HepG2 (cell line): Measurements from ENCODE around the gene SPATA32. TPM values are rescaled to one million over a fixed set of nuclear protein-coding genes. Genes with fewer than 3 reads are reported as not detected.
A peak's percentile ranks its signal among the peaks of the same experiment; 100 is the strongest.

ENCODE experiments used
- ATAC-seq: fragments of 200-7000 bp; cut with Tn5 transposase; 3 replicates; pipeline ENCODE4 v1.9.1; 2020; ENCODE audit warnings: mild to moderate bottlenecking, moderate library complexity
- BruUV-seq: library from RNA; stranded (reverse); fragments of 400-500 nt; replicated peaks from 2 replicates; lab custom pipeline; 2021; lab: Mats Ljungman, UMichigan
- CTCF ChIA-PET: fragments of 300-600 bp; formaldehyde crosslinking; extraction: SDS; loops from one replicate; lab custom pipeline; 2021; ENCODE audit warnings: low total read pairs, inconsistent platforms, low intra/inter-chr PET ratio; lab: Yijun Ruan, JAX
- POLR2A ChIA-PET: fragments of 350-600 bp; sonication (Branson Sonifier 250); formaldehyde crosslinking; loops from one replicate; lab custom pipeline; 2020; ENCODE audit warnings: antibody characterized with exemption, inconsistent platforms; lab: Yijun Ruan, JAX
- DNase-seq: peaks from one replicate; pipeline ENCODE4 v3.0.0-alpha.2; 2015; ENCODE audit warnings: low spot score
- FAIRE-seq: peaks from 3 replicates; lab custom pipeline; 2011; peaks lifted over from hg19 to GRCh38; lab: Jason Lieb, UNC
- H2AFZ ChIP-seq: one replicate; pipeline ENCODE4 v1.6.1; 2011; ENCODE audit warnings: low read length, inconsistent platforms
- H3K27ac ChIP-seq: fragments of 300-600 bp; 3 replicates; pipeline ENCODE4 v1.8.0; 2011; ENCODE audit warnings: mixed run types, mild to moderate bottlenecking, mixed read lengths, low read length, inconsistent platforms; ENCODE audit not compliant: insufficient read depth; ENCODE audit errors: extremely low read length
- H3K27me3 ChIP-seq, 2 experiments: fragments of 200-600 bp in 1 of 2; 2 replicates in 1 of 2; 3 replicates in 1 of 2; pipeline versions ENCODE4 v1.6.0 to v1.8.0; 2011; ENCODE audit warnings: low read length in 2 of 2, mild to moderate bottlenecking in 2 of 2, moderate library complexity in 2 of 2, inconsistent platforms in 1 of 2; ENCODE audit not compliant: insufficient read depth in 2 of 2, control insufficient read depth in 1 of 2
- H3K36me3 ChIP-seq, 2 experiments: fragments of 200-600 bp in 1 of 2; replicated peaks in 1 of 2; 2 replicates in 1 of 2; 3 replicates in 1 of 2; pipeline versions ENCODE4 v1.5.1 to v1.8.0; 2011; ENCODE audit warnings: low read length in 2 of 2, inconsistent platforms in 1 of 2; ENCODE audit not compliant: insufficient read depth in 2 of 2, control insufficient read depth in 1 of 2
- H3K4me1 ChIP-seq: 2 replicates; pipeline ENCODE4 v1.5.1; 2012; ENCODE audit warnings: low read length, inconsistent platforms; ENCODE audit not compliant: insufficient read depth
- H3K4me2 ChIP-seq: 2 replicates; pipeline ENCODE4 v1.6.0; 2011; ENCODE audit warnings: low read depth, low read length, inconsistent platforms
- H3K4me3 ChIP-seq, 3 experiments: fragments of 200-600 bp in 1 of 3; sonication (generic), shearing (Covaris generic) in 1 of 3; replicated peaks in 1 of 3; 2 replicates each; pipeline ENCODE4 v1.5.1; 2011 to 2016; ENCODE audit warnings: low read length in 3 of 3, inconsistent platforms in 2 of 3, low read depth in 2 of 3, mild to moderate bottlenecking in 2 of 3, control low read depth in 1 of 3, mixed read lengths in 1 of 3; ENCODE audit not compliant: insufficient read depth in 1 of 3
- H3K79me2 ChIP-seq: one replicate; pipeline ENCODE4 v1.6.1; 2011; ENCODE audit warnings: low read length, inconsistent platforms; ENCODE audit not compliant: insufficient read depth
- H3K9ac ChIP-seq: 2 replicates; pipeline ENCODE4 v1.6.0; 2011; ENCODE audit warnings: mild to moderate bottlenecking, low read depth, low read length, inconsistent platforms; ENCODE audit not compliant: insufficient read depth
- H3K9me3 ChIP-seq: 2 replicates; pipeline ENCODE4 v1.5.1; 2012; ENCODE audit warnings: mild to moderate bottlenecking, low read length
- H4K20me1 ChIP-seq: 2 replicates; pipeline ENCODE4 v1.6.0; 2011; ENCODE audit warnings: inconsistent platforms, mild to moderate bottlenecking, low read length, moderate library complexity; ENCODE audit not compliant: insufficient read depth
- ELF1 ChIP-seq: sonication (generic); formaldehyde crosslinking; IDR thresholded peaks from 2 replicates; pipeline ENCODE4 v1.4.0; 2020; ENCODE audit warnings: missing genetic modification reagents
- ETV5 ChIP-seq: IDR thresholded peaks from 2 replicates; pipeline ENCODE4 v1.6.1; 2018; ENCODE audit warnings: missing biosample characterization, missing genetic modification reagents, inconsistent platforms, borderline replicate concordance
- GABPB1 ChIP-seq: IDR thresholded peaks from 2 replicates; pipeline ENCODE4 v1.6.1; 2016; ENCODE audit warnings: mild to moderate bottlenecking, missing genetic modification reagents, moderate library complexity, missing compliant biosample characterization
- GATAD2A ChIP-seq: IDR thresholded peaks from 2 replicates; pipeline ENCODE4 v1.6.1; 2016
- HDAC2 ChIP-seq: sonication (generic); formaldehyde crosslinking; IDR thresholded peaks from 2 replicates; pipeline ENCODE4 v1.4.0; 2020; ENCODE audit warnings: missing genetic modification reagents
- MAZ ChIP-seq, 2 experiments: sonication (generic) in 1 of 2; formaldehyde crosslinking in 1 of 2; IDR thresholded peaks; 2 replicates each; pipeline versions ENCODE4 v1.5.0 to v1.6.1; 2012 to 2020; ENCODE audit warnings: low read depth in 2 of 2, mild to moderate bottlenecking in 2 of 2, borderline replicate concordance in 1 of 2, improper control_type of control experiment in 1 of 2, low read length in 1 of 2, missing genetic modification reagents in 1 of 2, moderate library complexity in 1 of 2
- NCOA2 ChIP-seq: sonication (generic); formaldehyde crosslinking; IDR thresholded peaks from 2 replicates; pipeline ENCODE4 v1.8.0; 2022; ENCODE audit warnings: inconsistent platforms
- PITX1 ChIP-seq: sonication (generic); formaldehyde crosslinking; IDR thresholded peaks from 2 replicates; pipeline ENCODE4 v1.5.1; 2020; ENCODE audit warnings: mild to moderate bottlenecking, missing genetic modification reagents
- SIN3A ChIP-seq: IDR thresholded peaks from 2 replicates; pipeline ENCODE4 v1.6.1; 2011; ENCODE audit warnings: low read depth, mild to moderate bottlenecking, control low read depth, low read length, borderline replicate concordance
- SOX6 ChIP-seq, 2 experiments: fragments of 450-650 bp in 1 of 2; sonication (generic) in 1 of 2; formaldehyde crosslinking in 1 of 2; IDR thresholded peaks; 2 replicates each; pipeline versions ENCODE4 v1.4.0 to v1.6.1; 2017 to 2020; ENCODE audit warnings: antibody characterized with exemption in 1 of 2, mild to moderate bottlenecking in 1 of 2, missing genetic modification reagents in 1 of 2
- ZSCAN12 ChIP-seq: sonication (generic); formaldehyde crosslinking; IDR thresholded peaks from 2 replicates; pipeline ENCODE4 v1.9.0; 2021; ENCODE audit warnings: mild to moderate bottlenecking, missing genetic modification reagents
- ZSCAN21 ChIP-seq: sonication (generic); formaldehyde crosslinking; IDR thresholded peaks from 2 replicates; pipeline ENCODE4 v1.8.0; 2022; ENCODE audit warnings: mild to moderate bottlenecking, missing genetic modification reagents, moderate library complexity, borderline replicate concordance
- WGBS: methylation state at CpG from one replicate; pipeline ENCODE4 v1.1.6; 2017; ENCODE audit warnings: low lambda C conversion rate; 5-methylcytosine and 5-hydroxymethylcytosine counted together
- in situ Hi-C: cut with HindIII; loops from 2 replicates; pipeline ENCODE4 v1.10.0; 2017; ENCODE audit warnings: low pct_unique_long_range_greater_than_20kb; ENCODE audit not compliant: extremely low pct_ligation_motif_present
- intact Hi-C: fragments of 100-400 bp; cut with micrococcal nuclease; formaldehyde crosslinking; loops from one replicate; pipeline ENCODE4 v1.10.0; 2022; ENCODE audit not compliant: unreplicated experiment
- polyA plus RNA-seq, 8 experiments: library from polyadenylated mRNA; depleted of rRNA in 3 of 8; stranded (reverse) in 7 of 8; unstranded in 1 of 8; fragments of >200 nt; fragmentation: Illumina TruSeq in 4 of 8; extraction: Trizol in 4 of 8; gene quantifications; 2 replicates each; pipeline versions ENCODE4 v1.2.1 to v1.2.3, GENCODE V29; 2011 to 2016; ENCODE audit warnings: low read depth in 4 of 8, missing spikeins in 1 of 8, mixed read lengths in 1 of 8; ENCODE audit not compliant: insufficient read depth in 1 of 8
- total RNA-seq, 5 experiments: library from RNA; depleted of rRNA; stranded (reverse); fragments of >200 nt; fragmentation: Illumina TruSeq; extraction: Trizol; gene quantifications; 2 replicates each; pipeline ENCODE4 v1.2.3, GENCODE V29; 2016; ENCODE audit warnings: low read depth in 1 of 5
- TF ChIP-seq, protein P1 (sequence below): sonication (generic); formaldehyde crosslinking; conservative IDR thresholded peaks from 2 replicates; pipeline ENCODE4 v1.8.0; 2022; ENCODE audit warnings: low read depth, missing genetic modification reagents
- TF ChIP-seq, protein P2 (sequence below): IDR thresholded peaks from 2 replicates; pipeline ENCODE4 v1.6.1; 2012; ENCODE audit warnings: inconsistent platforms
- TF ChIP-seq, protein P3 (sequence below): IDR thresholded peaks from 2 replicates; pipeline ENCODE4 v1.6.1; 2016; ENCODE audit warnings: missing genetic modification reagents, missing compliant biosample characterization
- TF ChIP-seq, protein P4 (sequence below): sonication (generic); formaldehyde crosslinking; IDR thresholded peaks from 2 replicates; pipeline ENCODE4 v1.4.0; 2020; ENCODE audit warnings: low read depth, missing genetic modification reagents

SPATA32 gene
- total and polyA plus RNA-seq, 2 of the 13 experiments (the other 11 are each of a cell fraction or from before 2014, with no cell fraction given) = not detected

DNA sequence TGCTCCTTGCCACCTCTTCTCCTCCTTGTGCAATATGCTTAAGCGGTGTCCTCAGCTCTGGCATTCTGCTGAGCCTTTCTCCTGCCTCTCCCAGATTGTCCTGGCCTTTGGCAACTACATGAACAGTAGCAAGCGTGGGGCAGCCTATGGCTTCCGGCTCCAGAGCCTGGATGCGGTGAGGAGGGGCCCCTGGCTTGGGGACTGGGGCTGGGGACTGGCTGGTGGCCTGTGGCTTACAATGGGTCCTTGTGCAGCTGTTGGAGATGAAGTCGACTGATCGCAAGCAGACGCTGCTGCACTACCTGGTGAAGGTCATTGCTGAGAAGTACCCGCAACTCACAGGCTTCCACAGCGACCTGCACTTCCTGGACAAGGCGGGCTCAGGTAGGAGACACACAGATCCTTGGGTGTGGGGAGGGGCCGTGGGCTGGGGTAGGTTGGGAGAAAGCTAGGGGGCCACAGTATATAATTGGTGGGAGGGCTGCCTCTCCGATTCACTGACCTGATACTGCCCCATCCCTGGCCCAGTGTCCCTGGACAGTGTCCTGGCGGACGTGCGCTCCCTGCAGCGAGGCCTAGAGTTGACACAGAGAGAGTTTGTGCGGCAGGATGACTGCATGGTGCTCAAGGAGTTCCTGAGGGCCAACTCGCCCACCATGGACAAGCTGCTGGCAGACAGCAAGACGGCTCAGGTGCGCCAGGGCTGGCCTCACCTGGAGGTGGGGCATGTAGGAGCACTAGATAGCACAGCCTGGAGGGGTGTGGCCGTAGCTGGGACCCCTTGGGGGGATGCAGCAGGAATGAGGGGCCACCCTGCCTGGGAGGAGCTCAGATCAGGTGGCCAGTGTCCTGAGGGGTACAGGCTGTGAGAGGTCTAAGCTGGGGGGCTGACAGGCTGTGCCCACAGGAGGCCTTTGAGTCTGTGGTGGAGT lies 16.9 kb downstream of the SPATA32 start:
- H3K9ac ChIP-seq = no peak overlapping the region
- H2AFZ ChIP-seq = no peak overlapping the region
- no TSS peak for BruUV-seq
- CTCF ChIA-PET = no interaction called here
- no peaks in the 10 kb centered on the region for H3K79me2 ChIP-seq
- peaks cover 13 to 58% of the 10 kb centered on the region in 2 experiments; a peak in 4 of 5 replicates for H3K27me3 ChIP-seq
- ATAC-seq (peak; percentile 36), FAIRE-seq (no peak), DNase-seq (peak; percentile 67)
- H3K4me3 ChIP-seq = peak overlapping the region in 1 of 3 experiments; percentile 39; a peak in 2 of 6 replicates
- H3K36me3 ChIP-seq = no peaks in the 10 kb centered on the region
- H3K4me1 ChIP-seq = peaks cover 40% of the 10 kb centered on the region
- in situ Hi-C loops (loop anchor here (5.0 kb wide), 1 partner anchor 98 kb away; the partner anchor contains the start of gene HEXIM1), intact Hi-C loops (no loop called here)
- H3K9me3 ChIP-seq = no peaks in the 10 kb centered on the region
- no peaks in the 10 kb centered on the region for H4K20me1 ChIP-seq
- H3K4me2 ChIP-seq = peak overlapping the region; percentile 55
- H3K27ac ChIP-seq = no peak overlapping the region
- POLR2A ChIA-PET = interaction anchor here (1.2 to 1.7 kb wide), 3 partner anchors 16 to 96 kb away, joined by 3 to 6 read pairs (median 3); partner anchors contain the start of gene HEXIM1
- WGBS = 19% methylated on average over 14 of the region's 21 CpGs
- TF ChIP-seq PITX1 (CRISPR knock-in tag) (peak; percentile 29; the same call in 1 of the 2 replicates), GATAD2A (CRISPR knock-in tag) (peak; percentile 46), ELF1 (CRISPR knock-in tag) (peak; percentile 54; the same call in 1 of the 2 replicates), GABPB1 (CRISPR knock-in tag) (peak; percentile 52; the same call in 1 of the 2 replicates), ZSCAN12 (CRISPR knock-in tag) (no peak), HDAC2 (CRISPR knock-in tag) (0 out of 2 replicates have a peak, but pooled peaks have one; percentile 6), NCOA2 (no peak), SIN3A (no peak), MAZ (IDR thresholded peaks at IDR 0.05; ENCODE audit: borderline replicate concordance, low read depth, low read length) (peak; percentile 54; the same call in 1 of the 2 replicates), MAZ (CRISPR knock-in tag; IDR thresholded peaks at IDR 0.05; ENCODE audit: low read depth) (no peak), SOX6 (IDR thresholded peaks at IDR 0.05) (no peak), SOX6 (CRISPR knock-in tag; IDR thresholded peaks at IDR 0.05) (peak; percentile 24; the same call in 1 of the 2 replicates), ETV5 (CRISPR knock-in tag) (peak; percentile 66; the same call in 1 of the 2 replicates), ZSCAN21 (no peak)
- TF ChIP-seq, protein P1, sequence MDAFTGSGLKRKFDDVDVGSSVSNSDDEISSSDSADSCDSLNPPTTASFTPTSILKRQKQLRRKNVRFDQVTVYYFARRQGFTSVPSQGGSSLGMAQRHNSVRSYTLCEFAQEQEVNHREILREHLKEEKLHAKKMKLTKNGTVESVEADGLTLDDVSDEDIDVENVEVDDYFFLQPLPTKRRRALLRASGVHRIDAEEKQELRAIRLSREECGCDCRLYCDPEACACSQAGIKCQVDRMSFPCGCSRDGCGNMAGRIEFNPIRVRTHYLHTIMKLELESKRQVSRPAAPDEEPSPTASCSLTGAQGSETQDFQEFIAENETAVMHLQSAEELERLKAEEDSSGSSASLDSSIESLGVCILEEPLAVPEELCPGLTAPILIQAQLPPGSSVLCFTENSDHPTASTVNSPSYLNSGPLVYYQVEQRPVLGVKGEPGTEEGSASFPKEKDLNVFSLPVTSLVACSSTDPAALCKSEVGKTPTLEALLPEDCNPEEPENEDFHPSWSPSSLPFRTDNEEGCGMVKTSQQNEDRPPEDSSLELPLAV (CRISPR knock-in tag) = no peak
- TF ChIP-seq, protein P2, sequence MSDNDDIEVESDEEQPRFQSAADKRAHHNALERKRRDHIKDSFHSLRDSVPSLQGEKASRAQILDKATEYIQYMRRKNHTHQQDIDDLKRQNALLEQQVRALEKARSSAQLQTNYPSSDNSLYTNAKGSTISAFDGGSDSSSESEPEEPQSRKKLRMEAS = 0 out of 2 replicates have a peak, but pooled peaks have one; percentile 26
- TF ChIP-seq, protein P3, sequence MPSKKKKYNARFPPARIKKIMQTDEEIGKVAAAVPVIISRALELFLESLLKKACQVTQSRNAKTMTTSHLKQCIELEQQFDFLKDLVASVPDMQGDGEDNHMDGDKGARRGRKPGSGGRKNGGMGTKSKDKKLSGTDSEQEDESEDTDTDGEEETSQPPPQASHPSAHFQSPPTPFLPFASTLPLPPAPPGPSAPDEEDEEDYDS (CRISPR knock-in tag) = no peak
- TF ChIP-seq, protein P4, sequence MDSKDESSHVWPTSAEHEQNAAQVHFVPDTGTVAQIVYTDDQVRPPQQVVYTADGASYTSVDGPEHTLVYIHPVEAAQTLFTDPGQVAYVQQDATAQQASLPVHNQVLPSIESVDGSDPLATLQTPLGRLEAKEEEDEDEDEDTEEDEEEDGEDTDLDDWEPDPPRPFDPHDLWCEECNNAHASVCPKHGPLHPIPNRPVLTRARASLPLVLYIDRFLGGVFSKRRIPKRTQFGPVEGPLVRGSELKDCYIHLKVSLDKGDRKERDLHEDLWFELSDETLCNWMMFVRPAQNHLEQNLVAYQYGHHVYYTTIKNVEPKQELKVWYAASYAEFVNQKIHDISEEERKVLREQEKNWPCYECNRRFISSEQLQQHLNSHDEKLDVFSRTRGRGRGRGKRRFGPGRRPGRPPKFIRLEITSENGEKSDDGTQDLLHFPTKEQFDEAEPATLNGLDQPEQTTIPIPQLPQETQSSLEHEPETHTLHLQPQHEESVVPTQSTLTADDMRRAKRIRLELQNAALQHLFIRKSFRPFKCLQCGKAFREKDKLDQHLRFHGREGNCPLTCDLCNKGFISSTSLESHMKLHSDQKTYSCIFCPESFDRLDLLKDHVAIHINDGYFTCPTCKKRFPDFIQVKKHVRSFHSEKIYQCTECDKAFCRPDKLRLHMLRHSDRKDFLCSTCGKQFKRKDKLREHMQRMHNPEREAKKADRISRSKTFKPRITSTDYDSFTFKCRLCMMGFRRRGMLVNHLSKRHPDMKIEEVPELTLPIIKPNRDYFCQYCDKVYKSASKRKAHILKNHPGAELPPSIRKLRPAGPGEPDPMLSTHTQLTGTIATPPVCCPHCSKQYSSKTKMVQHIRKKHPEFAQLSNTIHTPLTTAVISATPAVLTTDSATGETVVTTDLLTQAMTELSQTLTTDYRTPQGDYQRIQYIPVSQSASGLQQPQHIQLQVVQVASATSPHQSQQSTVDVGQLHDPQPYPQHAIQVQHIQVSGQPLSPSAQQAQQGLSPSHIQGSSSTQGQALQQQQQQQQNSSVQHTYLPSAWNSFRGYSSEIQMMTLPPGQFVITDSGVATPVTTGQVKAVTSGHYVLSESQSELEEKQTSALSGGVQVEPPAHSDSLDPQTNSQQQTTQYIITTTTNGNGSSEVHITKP (CRISPR knock-in tag) = 0 out of 2 replicates have a peak, but pooled peaks have one; percentile 34
